Stimulated activated CD8-positive, alpha-beta memory T cell treated with anti-CD3 and anti-CD28 coated beads, Interleukin-7, amount 100 ng/mL, for 1 hour (primary cell): ENCODE results near the gene MTFR1L.

Experiments
- DNase-seq, 2 donors: peaks; one replicate each; pipeline ENCODE4 v3.0.0-alpha.2; 2020; ENCODE audit warnings: low read depth in 2 of 2

The MTFR1L gene

DNA sequence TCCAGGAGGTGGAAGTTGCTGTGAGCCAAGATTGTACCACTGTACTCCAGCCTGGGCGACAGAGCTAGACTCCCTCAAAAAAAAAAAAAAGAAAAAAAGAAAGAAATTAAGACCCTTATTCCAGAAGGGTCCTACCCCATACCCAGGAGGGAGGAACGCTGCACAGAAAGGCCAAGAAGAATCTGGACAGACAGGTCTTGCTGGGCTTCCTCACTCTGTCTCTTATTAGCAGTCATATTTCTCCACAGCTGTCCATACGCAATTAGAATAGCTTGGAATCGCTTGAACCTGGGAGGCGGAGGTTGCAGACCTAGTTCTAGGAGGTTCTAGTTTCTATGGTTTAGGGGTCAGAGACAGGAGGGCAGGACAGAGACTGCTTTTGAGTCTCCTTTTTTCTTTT lies 58.9 kb downstream of the MTFR1L start:
- DNase-seq, result no peak

DNA sequence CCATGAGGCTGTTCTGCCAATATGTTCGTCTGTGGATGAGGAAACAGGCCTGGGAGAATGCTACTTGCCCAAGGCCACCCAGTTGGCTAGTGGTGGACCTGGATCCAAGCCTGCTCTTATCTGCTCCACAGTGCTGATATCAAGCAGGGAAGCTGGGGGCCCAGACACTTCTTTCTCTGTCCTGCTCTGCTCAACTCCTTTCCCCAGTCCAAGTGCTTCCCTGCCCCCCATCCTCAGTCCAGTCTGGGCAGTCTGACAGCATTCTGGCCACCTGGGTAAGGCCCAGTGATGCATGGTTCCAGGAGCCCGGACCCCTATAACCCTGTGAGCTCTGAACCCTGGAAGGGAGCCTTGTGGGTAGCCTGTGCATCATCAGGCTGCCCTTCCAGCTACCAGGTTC lies 59.9 kb downstream of the MTFR1L start:
- DNase-seq, result no peak

GRCh38 chr1:25880518-25880917 lies 60.8 kb downstream of the MTFR1L start:
- no peak for DNase-seq

DNA sequence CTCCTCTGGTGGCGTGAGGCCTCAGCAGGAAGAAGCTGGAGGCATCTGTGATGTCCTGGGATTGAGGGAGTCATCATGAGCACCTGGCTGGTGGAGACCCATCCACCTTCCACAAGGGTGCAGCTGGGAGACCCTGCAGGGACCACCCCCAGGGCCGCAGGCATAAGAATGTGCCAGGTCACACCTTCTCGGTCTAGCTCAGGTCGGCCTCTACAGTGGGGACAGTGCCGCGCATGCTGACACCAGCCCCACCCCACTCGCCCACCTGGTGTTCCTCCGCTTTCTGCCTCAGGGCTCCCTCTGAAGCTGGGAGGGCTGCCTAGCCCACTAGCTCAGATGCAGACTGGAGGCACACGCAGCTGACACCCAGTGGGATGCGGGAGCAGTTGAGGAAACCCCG lies 61.5 kb downstream of the MTFR1L start:
- DNase-seq, result no peak
